Measurements from ENCODE around the gene XRCC2.

The XRCC2 gene

DNA sequence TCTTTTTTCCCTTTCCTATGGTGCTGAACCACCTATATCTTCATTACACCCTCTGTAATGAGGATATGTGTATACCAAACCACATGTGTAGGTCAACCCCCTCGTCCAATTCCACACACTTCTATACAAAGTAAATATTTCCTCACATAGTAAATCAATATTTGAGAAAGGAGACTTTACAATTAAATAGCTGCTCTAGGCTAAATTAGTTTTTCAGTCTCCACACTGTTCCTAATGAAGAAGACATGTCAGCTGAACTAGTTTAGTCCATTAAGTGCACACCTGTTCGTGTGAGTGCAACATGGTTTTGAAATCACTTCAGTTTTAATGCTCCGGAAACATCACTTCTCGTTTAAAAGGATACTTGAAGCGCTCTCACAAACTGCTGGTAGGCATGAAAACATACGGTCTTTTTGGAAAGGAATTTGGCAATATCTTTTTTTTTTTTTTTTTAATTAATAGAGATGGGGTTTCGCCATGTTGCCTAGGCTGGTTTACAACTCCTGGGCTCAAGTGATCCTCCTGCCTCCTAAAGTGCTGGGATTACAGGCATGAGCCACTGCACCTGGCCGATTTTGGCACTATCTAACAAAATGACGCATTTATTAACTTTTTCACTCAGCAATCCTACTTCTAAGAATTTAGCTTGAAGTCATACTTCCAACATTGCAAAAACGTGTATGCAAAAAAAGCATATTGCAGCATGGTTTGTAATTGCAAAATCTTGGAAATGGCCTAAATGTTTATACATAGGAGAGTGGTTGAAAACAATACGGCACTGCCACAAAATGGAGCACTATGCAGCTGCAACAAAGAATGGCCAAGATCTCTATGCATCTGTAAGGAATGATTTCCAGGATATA lies 2.1 kb upstream of the XRCC2 start:
- TF ChIP-seq, protein P1, sequence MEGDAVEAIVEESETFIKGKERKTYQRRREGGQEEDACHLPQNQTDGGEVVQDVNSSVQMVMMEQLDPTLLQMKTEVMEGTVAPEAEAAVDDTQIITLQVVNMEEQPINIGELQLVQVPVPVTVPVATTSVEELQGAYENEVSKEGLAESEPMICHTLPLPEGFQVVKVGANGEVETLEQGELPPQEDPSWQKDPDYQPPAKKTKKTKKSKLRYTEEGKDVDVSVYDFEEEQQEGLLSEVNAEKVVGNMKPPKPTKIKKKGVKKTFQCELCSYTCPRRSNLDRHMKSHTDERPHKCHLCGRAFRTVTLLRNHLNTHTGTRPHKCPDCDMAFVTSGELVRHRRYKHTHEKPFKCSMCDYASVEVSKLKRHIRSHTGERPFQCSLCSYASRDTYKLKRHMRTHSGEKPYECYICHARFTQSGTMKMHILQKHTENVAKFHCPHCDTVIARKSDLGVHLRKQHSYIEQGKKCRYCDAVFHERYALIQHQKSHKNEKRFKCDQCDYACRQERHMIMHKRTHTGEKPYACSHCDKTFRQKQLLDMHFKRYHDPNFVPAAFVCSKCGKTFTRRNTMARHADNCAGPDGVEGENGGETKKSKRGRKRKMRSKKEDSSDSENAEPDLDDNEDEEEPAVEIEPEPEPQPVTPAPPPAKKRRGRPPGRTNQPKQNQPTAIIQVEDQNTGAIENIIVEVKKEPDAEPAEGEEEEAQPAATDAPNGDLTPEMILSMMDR (IDR thresholded peaks at IDR 0.05; ENCODE audit: low read depth, low read length, missing control alignments): no peak
- Histone ChIP-seq H3K27me3 (replicated peaks) (no peaks in the 10 kb centered on the region), H3K27ac (no peak overlapping the region), H3K4me3 (ENCODE audit: low read depth, low read length) (no peak overlapping the region), H3K36me3 (replicated peaks) (no peaks in the 10 kb centered on the region)
- no peak for DNase-seq
- in situ Hi-C loops (cut with HindIII; ENCODE audit: low pct_ligation_motif_present, low sequenced_read_pairs): no loop called here

DNA sequence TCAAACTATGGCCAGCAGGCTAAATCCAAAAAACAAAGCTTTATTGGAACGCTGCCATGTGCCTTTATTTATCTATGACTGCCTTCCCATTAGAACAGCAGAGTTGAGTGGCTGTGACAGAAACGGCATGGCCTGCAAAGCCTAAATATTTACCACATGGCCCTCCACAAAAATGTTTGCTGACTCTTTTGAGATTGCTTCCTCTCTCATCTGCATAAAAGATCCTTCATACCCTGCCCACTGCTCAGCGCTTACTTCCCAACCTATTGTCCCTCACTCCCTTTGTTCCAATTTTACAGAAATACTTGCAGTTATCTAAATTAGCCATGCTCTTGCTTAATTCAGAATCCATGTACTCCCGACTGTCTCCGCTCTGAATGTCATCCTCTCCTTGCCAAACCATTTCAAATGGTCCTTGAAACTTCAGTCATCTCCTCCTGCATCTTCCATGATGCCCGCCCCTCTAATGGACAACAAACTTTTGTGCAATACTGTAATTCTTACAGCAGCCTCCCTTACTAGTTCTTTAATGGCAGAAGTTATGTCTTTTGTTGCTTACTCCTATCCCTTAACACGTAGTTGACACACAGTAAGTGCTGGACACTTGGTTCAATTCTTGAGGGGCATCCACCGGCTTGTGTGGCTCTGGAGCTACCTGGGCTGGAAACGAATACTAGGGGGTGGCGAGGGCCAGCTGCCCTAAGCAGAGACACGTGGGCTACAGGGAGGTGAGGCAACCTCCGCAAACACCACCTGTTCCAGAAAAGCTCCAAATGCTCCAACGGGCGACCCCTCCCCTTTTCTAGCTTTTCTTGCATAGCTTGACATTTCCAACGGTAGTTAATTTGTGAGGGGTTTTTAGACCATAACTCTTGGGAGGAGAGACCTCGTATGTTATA lies 832 bp downstream of the XRCC2 start:
- no peaks in the 10 kb centered on the region for H3K36me3 ChIP-seq (replicated peaks)
- in situ Hi-C loops (cut with HindIII; ENCODE audit: low pct_ligation_motif_present, low sequenced_read_pairs): no loop called here
- peak overlapping the region; percentile 81 for H3K4me3 ChIP-seq (ENCODE audit: low read depth, low read length)
- no peak overlapping the region for H3K27ac ChIP-seq
- H3K27me3 ChIP-seq (replicated peaks): no peaks in the 10 kb centered on the region
- DNase-seq: no peak
- TF ChIP-seq, protein P1 (IDR thresholded peaks at IDR 0.05; ENCODE audit: low read depth, low read length, missing control alignments): no peak

DNA sequence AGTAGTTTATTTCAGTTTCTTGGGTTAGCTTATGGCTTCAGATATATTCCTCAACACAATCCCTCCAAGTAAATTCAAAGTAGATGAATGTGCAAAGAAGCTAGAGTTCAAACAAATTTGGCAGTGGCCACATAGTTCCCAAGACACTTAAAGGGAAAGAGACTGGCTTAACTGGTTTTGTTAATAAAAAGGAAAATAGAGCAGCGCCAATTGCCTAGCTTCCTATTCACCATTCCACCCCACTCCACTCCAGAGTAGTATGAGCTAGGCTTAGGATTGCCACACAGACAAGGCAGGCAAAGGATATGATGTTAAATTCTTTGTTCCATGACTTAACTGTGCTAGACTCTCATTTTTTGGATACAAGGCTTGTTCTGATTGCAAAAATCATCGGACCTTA lies 2.0 kb downstream of the XRCC2 start:
- no peaks in the 10 kb centered on the region for H3K27me3 ChIP-seq (replicated peaks)
- in situ Hi-C loops (cut with HindIII; ENCODE audit: low pct_ligation_motif_present, low sequenced_read_pairs): no loop called here

DNA sequence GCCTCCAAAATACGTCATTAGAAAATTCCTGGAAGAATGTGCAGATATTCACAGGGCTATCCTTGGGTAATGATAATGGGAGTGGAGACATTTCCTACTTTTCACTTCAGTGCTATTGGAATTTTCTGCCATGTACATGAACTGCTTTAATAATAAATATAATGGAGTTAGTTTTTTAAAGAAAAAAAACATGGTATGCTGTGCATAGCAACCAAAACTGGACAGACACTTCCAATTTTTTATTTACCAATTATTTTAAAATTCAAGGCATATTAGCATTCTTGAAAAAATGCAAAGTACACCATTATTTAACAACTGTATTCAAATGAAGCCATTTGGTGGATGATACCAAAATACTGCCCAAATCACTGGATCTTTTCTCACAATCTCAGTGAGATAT lies 3.3 kb downstream of the XRCC2 start:
- no peaks in the 10 kb centered on the region for H3K36me3 ChIP-seq (replicated peaks)

More for the DNA sequence above, 2.0 kb downstream of the XRCC2 start:
- TF ChIP-seq, protein P1 (IDR thresholded peaks at IDR 0.05; ENCODE audit: low read depth, low read length, missing control alignments): no peak
- DNase-seq: no peak
- H3K4me3 ChIP-seq (ENCODE audit: low read depth, low read length): no peak overlapping the region
- H3K36me3 ChIP-seq (replicated peaks): no peaks in the 10 kb centered on the region
- no peak overlapping the region for H3K27ac ChIP-seq

DNA sequence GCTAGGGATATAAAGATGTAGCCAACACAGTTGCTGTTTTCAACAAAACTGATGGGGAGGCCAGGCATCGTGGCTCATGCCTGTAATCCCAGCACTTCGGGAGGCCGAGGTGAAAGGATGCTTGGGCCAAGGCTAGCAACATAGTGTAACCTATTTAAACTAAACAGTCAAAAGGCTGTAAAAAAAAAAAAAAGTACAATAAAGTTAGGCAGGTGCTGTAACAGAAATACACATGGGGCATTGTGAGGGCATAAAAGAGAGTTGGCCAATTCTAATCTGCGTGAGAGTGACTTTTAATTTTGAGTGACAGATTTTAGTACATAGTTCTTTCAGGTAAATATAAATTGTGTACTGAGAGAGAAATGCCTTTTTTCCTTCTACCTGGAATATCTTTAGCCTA lies 6.2 kb downstream of the XRCC2 start:
- no peak overlapping the region for H3K27ac ChIP-seq

More for the DNA sequence above, 3.3 kb downstream of the XRCC2 start:
- TF ChIP-seq, protein P1 (IDR thresholded peaks at IDR 0.05; ENCODE audit: low read depth, low read length, missing control alignments): no peak
- Histone ChIP-seq H3K27ac (no peak overlapping the region), H3K27me3 (replicated peaks) (no peaks in the 10 kb centered on the region), H3K4me3 (ENCODE audit: low read depth, low read length) (no peak overlapping the region)
- in situ Hi-C loops (cut with HindIII; ENCODE audit: low pct_ligation_motif_present, low sequenced_read_pairs): no loop called here
- DNase-seq: no peak

More for the DNA sequence above, 6.2 kb downstream of the XRCC2 start:
- TF ChIP-seq, protein P1 (IDR thresholded peaks at IDR 0.05; ENCODE audit: low read depth, low read length, missing control alignments): no peak
- Histone ChIP-seq H3K4me3 (ENCODE audit: low read depth, low read length) (no peak overlapping the region), H3K27me3 (replicated peaks) (no peaks in the 10 kb centered on the region), H3K36me3 (replicated peaks) (no peaks in the 10 kb centered on the region)
- in situ Hi-C loops (cut with HindIII; ENCODE audit: low pct_ligation_motif_present, low sequenced_read_pairs): no loop called here
- DNase-seq: no peak

Measured in brain microvascular endothelial cell (primary cell).